RWPE2 (cell line): ENCODE measurements around the gene PSAT1.

Source experiments
- ATAC-seq: fragments of 200-7000 bp; cut with Tn5 transposase; 3 replicates; pipeline ENCODE4 v1.9.1; 2021; ENCODE audit warnings: low read depth
- DNase-seq: peaks from one replicate; pipeline ENCODE4 v3.0.0-alpha.2; 2020; ENCODE audit warnings: low spot score
- H3K27ac ChIP-seq: fragments of 450-650 bp; 2 replicates; pipeline ENCODE4 v1.5.1; 2017; ENCODE audit warnings: mild to moderate bottlenecking; ENCODE audit not compliant: poor library complexity, severe bottlenecking
- H3K27me3 ChIP-seq: fragments of 250-450 bp; sonication (Bioruptor Pico); 2 replicates; pipeline ENCODE4 v1.5.1; 2021; ENCODE audit warnings: mild to moderate bottlenecking, moderate library complexity; ENCODE audit not compliant: insufficient read depth, poor library complexity, severe bottlenecking
- H3K36me3 ChIP-seq: fragments of 250-450 bp; sonication (Bioruptor Pico); 2 replicates; pipeline ENCODE4 v1.5.1; 2020; ENCODE audit warnings: low read depth, mild to moderate bottlenecking, moderate library complexity
- H3K4me1 ChIP-seq: fragments of 250-450 bp; sonication (Bioruptor Pico); 2 replicates; pipeline ENCODE4 v1.5.1; 2021; ENCODE audit warnings: mild to moderate bottlenecking, moderate library complexity; ENCODE audit not compliant: insufficient read depth, poor library complexity, severe bottlenecking
- H3K4me3 ChIP-seq: fragments of 250-450 bp; sonication (Bioruptor Pico); 2 replicates; pipeline ENCODE4 v1.5.1; 2021; ENCODE audit warnings: mild to moderate bottlenecking, moderate library complexity; ENCODE audit not compliant: severe bottlenecking
- H3K9me3 ChIP-seq: fragments of 250-450 bp; sonication (Bioruptor Pico); 2 replicates; pipeline ENCODE4 v1.5.1; 2021; ENCODE audit warnings: mild to moderate bottlenecking, moderate library complexity; ENCODE audit not compliant: severe bottlenecking
- TF ChIP-seq, protein P1 (sequence below): fragments of 450-650 bp; IDR thresholded peaks from one replicate; pipeline ENCODE4 v1.5.1; 2017; ENCODE audit warnings: mild to moderate bottlenecking, moderate library complexity; ENCODE audit not compliant: poor library complexity, severe bottlenecking

The PSAT1 gene

DNA sequence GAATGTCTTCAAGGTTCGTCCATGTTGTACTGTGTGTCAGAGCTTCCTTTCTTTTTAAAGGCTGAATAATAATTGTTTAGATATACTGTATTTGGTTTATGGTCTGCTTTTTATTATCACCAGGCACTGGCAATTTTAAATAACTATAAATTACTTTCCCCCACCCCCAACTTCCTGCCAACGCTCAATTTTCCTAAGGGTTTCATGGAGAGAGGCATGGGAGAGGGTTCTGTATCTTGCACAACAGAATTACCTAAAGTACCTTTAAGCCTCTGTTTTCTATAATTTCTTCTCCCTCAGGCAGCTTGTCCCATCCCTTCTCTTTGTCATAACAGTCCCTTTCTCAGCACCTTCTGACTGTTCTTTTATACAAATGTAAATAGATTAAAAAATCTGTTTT, 10.4 kb downstream of the PSAT1 start:
- H3K27me3 ChIP-seq: no peaks in the 10 kb centered on the region
- TF ChIP-seq, protein P1, sequence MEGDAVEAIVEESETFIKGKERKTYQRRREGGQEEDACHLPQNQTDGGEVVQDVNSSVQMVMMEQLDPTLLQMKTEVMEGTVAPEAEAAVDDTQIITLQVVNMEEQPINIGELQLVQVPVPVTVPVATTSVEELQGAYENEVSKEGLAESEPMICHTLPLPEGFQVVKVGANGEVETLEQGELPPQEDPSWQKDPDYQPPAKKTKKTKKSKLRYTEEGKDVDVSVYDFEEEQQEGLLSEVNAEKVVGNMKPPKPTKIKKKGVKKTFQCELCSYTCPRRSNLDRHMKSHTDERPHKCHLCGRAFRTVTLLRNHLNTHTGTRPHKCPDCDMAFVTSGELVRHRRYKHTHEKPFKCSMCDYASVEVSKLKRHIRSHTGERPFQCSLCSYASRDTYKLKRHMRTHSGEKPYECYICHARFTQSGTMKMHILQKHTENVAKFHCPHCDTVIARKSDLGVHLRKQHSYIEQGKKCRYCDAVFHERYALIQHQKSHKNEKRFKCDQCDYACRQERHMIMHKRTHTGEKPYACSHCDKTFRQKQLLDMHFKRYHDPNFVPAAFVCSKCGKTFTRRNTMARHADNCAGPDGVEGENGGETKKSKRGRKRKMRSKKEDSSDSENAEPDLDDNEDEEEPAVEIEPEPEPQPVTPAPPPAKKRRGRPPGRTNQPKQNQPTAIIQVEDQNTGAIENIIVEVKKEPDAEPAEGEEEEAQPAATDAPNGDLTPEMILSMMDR: no peak
- H3K36me3 ChIP-seq: peaks cover 100% of the 10 kb centered on the region
- H3K27ac ChIP-seq: no peak overlapping the region
- H3K4me3 ChIP-seq: no peak overlapping the region
- H3K4me1 ChIP-seq: no peaks in the 10 kb centered on the region
- H3K9me3 ChIP-seq: no peaks in the 10 kb centered on the region
- no peak for DNase-seq
- ATAC-seq: no peak

DNA sequence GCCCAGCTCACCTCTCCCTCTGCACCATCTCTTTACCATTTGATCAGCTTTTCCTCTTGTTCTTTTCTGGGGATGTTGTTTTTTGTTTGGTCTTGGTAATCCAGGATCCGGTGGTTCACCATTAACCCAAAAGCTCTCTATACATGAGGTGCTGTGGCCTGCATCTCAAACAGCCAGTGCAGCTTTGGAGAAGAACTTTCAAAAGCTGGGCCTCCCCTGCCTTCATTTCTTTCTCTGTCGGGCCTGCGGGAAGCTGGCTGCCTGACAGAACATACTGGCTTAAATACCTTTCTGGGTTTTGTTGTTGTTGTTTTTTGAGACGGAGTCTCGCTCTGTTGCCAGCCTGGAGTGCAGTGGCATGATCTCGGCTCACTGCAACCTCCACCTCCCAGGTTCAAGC, 12.1 kb downstream of the PSAT1 start:
- TF ChIP-seq, protein P1: no peak
- H3K27me3 ChIP-seq: no peaks in the 10 kb centered on the region
- peaks cover 99% of the 10 kb centered on the region for H3K36me3 ChIP-seq
- no peaks in the 10 kb centered on the region for H3K9me3 ChIP-seq
- DNase-seq: no peak
- H3K4me1 ChIP-seq: no peaks in the 10 kb centered on the region
- no peak for ATAC-seq
- H3K4me3 ChIP-seq: no peak overlapping the region
- no peak overlapping the region for H3K27ac ChIP-seq

DNA sequence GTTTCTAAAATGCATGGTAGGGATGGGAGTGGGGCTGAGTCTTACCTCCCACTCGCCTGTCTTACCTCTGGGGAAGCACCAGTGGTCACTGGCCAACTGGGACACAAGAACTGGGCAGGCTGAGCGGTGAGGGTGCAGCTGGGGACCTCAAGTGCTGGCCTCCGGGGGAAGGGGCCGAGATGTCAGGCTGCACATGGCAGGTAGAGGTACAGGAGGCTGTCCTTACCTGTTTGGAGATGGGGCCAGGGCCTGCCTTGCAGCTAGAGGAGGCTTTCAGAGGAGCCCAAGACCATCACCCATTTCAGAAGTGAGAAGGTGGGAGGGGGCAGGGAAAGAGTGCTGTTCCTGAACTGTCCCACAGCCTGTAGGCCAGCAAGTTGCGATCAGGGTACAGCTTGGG, 14.2 kb downstream of the PSAT1 start:
- no peaks in the 10 kb centered on the region for H3K27me3 ChIP-seq
- no peak for ATAC-seq
- TF ChIP-seq, protein P1: no peak
- H3K4me3 ChIP-seq: no peak overlapping the region
- no peaks in the 10 kb centered on the region for H3K4me1 ChIP-seq
- H3K9me3 ChIP-seq: no peaks in the 10 kb centered on the region
- no peak overlapping the region for H3K27ac ChIP-seq
- H3K36me3 ChIP-seq: peaks cover 95% of the 10 kb centered on the region
- no peak for DNase-seq

DNA sequence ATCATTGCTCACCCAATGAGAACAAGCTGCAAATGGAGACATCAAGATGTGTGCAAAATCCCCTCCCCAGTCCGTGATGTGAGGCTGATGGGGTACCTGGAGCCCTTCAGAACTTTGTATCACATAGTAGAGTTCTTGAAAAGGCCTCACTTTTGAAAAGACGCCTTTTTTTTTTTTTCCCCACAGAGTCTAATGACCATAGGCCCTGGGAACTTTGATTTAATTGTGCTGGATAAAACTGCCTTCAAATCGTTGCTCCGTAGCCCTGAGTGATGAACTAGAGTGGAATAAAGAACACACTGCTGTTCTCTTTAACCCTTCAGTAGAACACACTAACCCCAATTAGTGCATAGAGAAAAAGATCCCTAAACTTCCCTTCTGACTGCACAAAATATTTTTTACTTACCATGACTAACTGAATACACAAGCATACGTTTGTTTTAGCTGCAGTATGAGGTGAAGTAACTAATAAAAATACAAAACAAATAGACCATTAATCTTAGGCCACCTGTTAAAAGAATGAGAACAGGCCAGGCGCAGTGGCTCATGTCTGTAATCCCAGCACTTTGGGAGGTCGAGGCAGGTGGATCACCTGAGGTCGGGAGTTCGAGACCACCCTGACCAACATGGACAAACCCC, 15.1 kb downstream of the PSAT1 start:
- DNase-seq (no peak), ATAC-seq (no peak)
- no peak overlapping the region for H3K4me3 ChIP-seq
- H3K27ac ChIP-seq: no peak overlapping the region
- TF ChIP-seq, protein P1: no peak
- H3K36me3 ChIP-seq: peaks cover 95% of the 10 kb centered on the region
- H3K27me3 ChIP-seq: no peaks in the 10 kb centered on the region
- H3K9me3 ChIP-seq: no peaks in the 10 kb centered on the region
- H3K4me1 ChIP-seq: no peaks in the 10 kb centered on the region

DNA sequence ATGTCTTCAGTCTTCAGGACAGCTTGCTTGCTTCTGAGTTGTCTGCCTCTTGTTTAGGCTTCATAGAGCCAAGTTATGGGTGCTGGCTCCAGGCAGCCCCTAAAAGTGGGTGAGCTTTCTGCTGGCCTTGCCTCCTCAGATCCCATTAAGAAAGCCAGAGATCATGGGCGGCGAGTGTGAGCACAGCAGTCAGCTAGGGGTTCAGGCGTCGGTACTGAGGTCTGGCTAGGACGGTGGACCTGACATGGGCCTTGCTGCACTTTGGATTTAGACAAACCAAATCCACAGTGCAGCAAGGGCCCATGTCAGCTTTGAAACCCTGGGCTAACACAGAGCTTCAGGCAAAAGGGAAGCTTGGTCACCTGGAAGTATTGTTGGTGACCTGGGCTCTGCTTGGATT, 17.6 kb downstream of the PSAT1 start:
- ATAC-seq (no peak), DNase-seq (no peak)
- Histone ChIP-seq H3K36me3 (peaks cover 95% of the 10 kb centered on the region), H3K4me1 (no peaks in the 10 kb centered on the region), H3K27ac (no peak overlapping the region), H3K9me3 (no peaks in the 10 kb centered on the region), H3K27me3 (no peaks in the 10 kb centered on the region), H3K4me3 (no peak overlapping the region)
- TF ChIP-seq, protein P1: no peak
